ENCODE results near the gene CCDC172.

The CCDC172 gene

DNA sequence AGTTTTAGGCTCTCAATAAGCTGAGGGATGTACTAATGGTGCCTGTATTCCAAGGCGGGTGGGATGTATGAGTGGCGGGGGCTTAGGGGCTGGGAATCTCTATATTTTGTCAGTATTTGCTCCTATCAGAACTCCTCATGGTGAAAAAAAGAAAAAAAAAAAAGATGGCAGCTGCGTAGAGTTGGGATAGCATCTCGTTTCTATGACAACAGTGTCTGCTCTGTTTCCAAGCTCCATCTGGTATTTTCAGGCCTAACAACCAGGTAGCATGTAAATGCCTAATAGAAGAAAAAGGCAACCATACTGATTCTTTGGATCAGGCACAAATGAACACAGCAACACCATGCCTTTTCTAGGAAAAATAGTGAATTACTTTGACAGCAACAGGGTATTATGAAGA lies 11.7 kb upstream of the CCDC172 start:
- H2AK5ac ChIP-seq (ENCODE audit: low read length): no peak overlapping the region
- no peak overlapping the region for H2AFZ ChIP-seq (ENCODE audit: insufficient read depth, low read length, poor library complexity)
- H3K4me1 ChIP-seq (ENCODE audit: control insufficient read depth in 1 of 2, insufficient read depth in 2 of 2, low read length in 2 of 2): no peaks in the 10 kb centered on the region
- no peak overlapping the region for H2BK5ac ChIP-seq (ENCODE audit: low read depth, low read length, poor library complexity)
- H3K4me3 ChIP-seq (ENCODE audit: low read depth, low read length): no peak overlapping the region
- no peaks in the 10 kb centered on the region for H3K79me2 ChIP-seq (ENCODE audit: control insufficient read depth, insufficient read depth, low read length, poor library complexity)
- H4K12ac ChIP-seq (ENCODE audit: low read depth, low read length): no peak overlapping the region
- H4K8ac ChIP-seq (ENCODE audit: low read depth, low read length): no peak overlapping the region
- H3K36me3 ChIP-seq (ENCODE audit: control insufficient read depth in 1 of 2, insufficient read depth in 2 of 2, low read length in 2 of 2): no peaks in the 10 kb centered on the region
- no peak overlapping the region for H3K4ac ChIP-seq (ENCODE audit: low read depth, low read length)
- no peak overlapping the region for H3K9ac ChIP-seq (ENCODE audit: low read length)
- no CpG with 5 or more reads among the region's 4 CpGs for WGBS (ENCODE audit: extremely low coverage, insufficient coverage, insufficient read length)
- no peak overlapping the region for H2BK120ac ChIP-seq (ENCODE audit: insufficient read depth, low read length, poor library complexity)
- H3K14ac ChIP-seq (ENCODE audit: low read length): no peak overlapping the region
- no peak for DNase-seq
- no peak overlapping the region for H4K91ac ChIP-seq (ENCODE audit: low read depth, low read length)
- no peak overlapping the region for H3K4me2 ChIP-seq (ENCODE audit: low read length)
- no peak overlapping the region for H3K27ac ChIP-seq (ENCODE audit: low read depth, low read length)
- no peaks in the 10 kb centered on the region for H3K27me3 ChIP-seq (ENCODE audit: insufficient read depth, low read length)
- no peak overlapping the region for H3K18ac ChIP-seq (ENCODE audit: low read length)
- H3K79me1 ChIP-seq (ENCODE audit: low read length): no peaks in the 10 kb centered on the region
- no peak overlapping the region for H3K23ac ChIP-seq (ENCODE audit: low read length)
- H3K9me3 ChIP-seq (ENCODE audit: insufficient read depth, low read depth, low read length): no peaks in the 10 kb centered on the region
- no peak overlapping the region for H2BK12ac ChIP-seq (ENCODE audit: low read length)

DNA sequence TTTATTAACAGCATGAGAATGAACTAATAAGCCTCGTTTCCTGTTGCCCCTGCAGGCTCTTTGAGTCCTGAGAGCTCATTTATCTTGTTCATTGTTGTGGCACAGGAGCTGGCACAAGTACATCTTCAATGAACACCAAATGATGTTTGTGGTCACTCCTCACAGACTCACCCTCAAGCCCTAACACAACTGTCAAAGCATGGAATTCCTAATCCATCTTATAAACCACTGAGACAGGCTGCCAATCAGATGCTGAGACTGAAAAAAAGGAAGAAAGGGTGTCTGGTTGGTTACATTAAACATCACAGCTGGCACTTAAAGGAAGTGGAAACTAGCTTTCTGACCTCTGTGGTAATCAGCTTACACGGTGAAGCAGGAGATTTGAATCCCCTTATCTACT lies 7.7 kb upstream of the CCDC172 start:
- Histone ChIP-seq H3K4ac (ENCODE audit: low read depth, low read length) (no peak overlapping the region), H2BK120ac (ENCODE audit: insufficient read depth, low read length, poor library complexity) (no peak overlapping the region), H4K12ac (ENCODE audit: low read depth, low read length) (no peak overlapping the region), H3K9me3 (ENCODE audit: insufficient read depth, low read depth, low read length) (no peaks in the 10 kb centered on the region), H3K79me2 (ENCODE audit: control insufficient read depth, insufficient read depth, low read length, poor library complexity) (no peaks in the 10 kb centered on the region), H2BK12ac (ENCODE audit: low read length) (no peak overlapping the region), H3K4me3 (ENCODE audit: low read depth, low read length) (no peak overlapping the region), H3K9ac (ENCODE audit: low read length) (no peak overlapping the region), H3K23ac (ENCODE audit: low read length) (no peak overlapping the region), H3K36me3 (ENCODE audit: control insufficient read depth in 1 of 2, insufficient read depth in 2 of 2, low read length in 2 of 2) (no peaks in the 10 kb centered on the region), H3K18ac (ENCODE audit: low read length) (no peak overlapping the region), H3K27me3 (ENCODE audit: insufficient read depth, low read length) (no peaks in the 10 kb centered on the region), H3K4me2 (ENCODE audit: low read length) (no peak overlapping the region), H3K4me1 (ENCODE audit: control insufficient read depth in 1 of 2, insufficient read depth in 2 of 2, low read length in 2 of 2) (no peaks in the 10 kb centered on the region), H3K79me1 (ENCODE audit: low read length) (no peaks in the 10 kb centered on the region), H4K8ac (ENCODE audit: low read depth, low read length) (no peak overlapping the region), H2AFZ (ENCODE audit: insufficient read depth, low read length, poor library complexity) (no peak overlapping the region), H3K14ac (ENCODE audit: low read length) (no peak overlapping the region), H3K27ac (ENCODE audit: low read depth, low read length) (no peak overlapping the region), H2AK5ac (ENCODE audit: low read length) (no peak overlapping the region), H4K91ac (ENCODE audit: low read depth, low read length) (no peak overlapping the region), H2BK5ac (ENCODE audit: low read depth, low read length, poor library complexity) (no peak overlapping the region)
- no CpG with 5 or more reads among the region's 2 CpGs for WGBS (ENCODE audit: extremely low coverage, insufficient coverage, insufficient read length)
- DNase-seq: no peak

DNA sequence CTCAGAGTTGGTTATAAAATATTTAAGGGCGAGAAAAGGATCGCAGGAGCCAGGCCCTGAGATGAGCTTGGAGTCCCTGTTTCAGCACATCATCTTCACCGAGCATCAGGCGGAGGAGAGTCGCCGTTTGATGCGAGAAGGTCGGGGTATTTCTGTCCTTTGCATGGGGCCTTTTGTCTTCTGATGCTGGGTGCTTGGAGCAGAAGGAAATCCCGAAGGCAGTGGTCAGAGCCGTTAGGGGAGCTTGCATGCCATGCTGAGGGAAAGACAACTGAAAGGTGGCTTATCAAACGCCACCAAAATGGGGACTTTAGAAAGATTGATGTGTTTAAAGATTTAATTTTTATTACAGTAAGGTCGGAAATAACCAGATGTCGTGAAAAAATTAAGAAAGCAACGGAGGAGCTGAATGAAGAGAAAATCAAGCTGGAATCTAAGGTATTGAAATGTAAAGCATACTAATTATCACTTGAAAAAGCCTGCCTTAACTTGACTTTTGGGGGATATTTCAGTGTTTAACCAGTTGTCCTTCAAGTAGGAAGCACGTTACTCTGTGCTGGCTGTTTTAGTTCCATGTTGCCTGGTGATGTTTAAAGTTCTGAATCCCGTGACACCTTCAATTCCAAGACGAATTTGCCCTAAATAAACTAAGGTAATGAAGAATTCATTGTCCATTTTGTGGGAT lies 845 bp downstream of the CCDC172 start:
- H3K9me3 ChIP-seq (ENCODE audit: insufficient read depth, low read depth, low read length): no peaks in the 10 kb centered on the region
- H4K91ac ChIP-seq (ENCODE audit: low read depth, low read length): no peak overlapping the region
- H3K4me1 ChIP-seq (ENCODE audit: control insufficient read depth in 1 of 2, insufficient read depth in 2 of 2, low read length in 2 of 2): no peaks in the 10 kb centered on the region
- no peak overlapping the region for H3K4ac ChIP-seq (ENCODE audit: low read depth, low read length)
- no peak overlapping the region for H2AFZ ChIP-seq (ENCODE audit: insufficient read depth, low read length, poor library complexity)
- H3K79me2 ChIP-seq (ENCODE audit: control insufficient read depth, insufficient read depth, low read length, poor library complexity): no peaks in the 10 kb centered on the region
- H3K27ac ChIP-seq (ENCODE audit: low read depth, low read length): no peak overlapping the region
- H3K27me3 ChIP-seq (ENCODE audit: insufficient read depth, low read length): no peaks in the 10 kb centered on the region
- no peak overlapping the region for H3K4me3 ChIP-seq (ENCODE audit: low read depth, low read length)
- no peak overlapping the region for H2BK120ac ChIP-seq (ENCODE audit: insufficient read depth, low read length, poor library complexity)
- H3K4me2 ChIP-seq (ENCODE audit: low read length): no peak overlapping the region
- H3K36me3 ChIP-seq (ENCODE audit: control insufficient read depth in 1 of 2, insufficient read depth in 2 of 2, low read length in 2 of 2): no peaks in the 10 kb centered on the region
- no peak overlapping the region for H2AK5ac ChIP-seq (ENCODE audit: low read length)
- no peak overlapping the region for H3K14ac ChIP-seq (ENCODE audit: low read length)
- H4K12ac ChIP-seq (ENCODE audit: low read depth, low read length): no peak overlapping the region
- H2BK12ac ChIP-seq (ENCODE audit: low read length): no peak overlapping the region
- DNase-seq: no peak
- H3K23ac ChIP-seq (ENCODE audit: low read length): no peak overlapping the region
- H4K8ac ChIP-seq (ENCODE audit: low read depth, low read length): no peak overlapping the region
- no peaks in the 10 kb centered on the region for H3K79me1 ChIP-seq (ENCODE audit: low read length)
- no peak overlapping the region for H3K9ac ChIP-seq (ENCODE audit: low read length)
- no CpG with 5 or more reads among the region's 17 CpGs for WGBS (ENCODE audit: extremely low coverage, insufficient coverage, insufficient read length)
- no peak overlapping the region for H2BK5ac ChIP-seq (ENCODE audit: low read depth, low read length, poor library complexity)
- H3K18ac ChIP-seq (ENCODE audit: low read length): no peak overlapping the region

DNA sequence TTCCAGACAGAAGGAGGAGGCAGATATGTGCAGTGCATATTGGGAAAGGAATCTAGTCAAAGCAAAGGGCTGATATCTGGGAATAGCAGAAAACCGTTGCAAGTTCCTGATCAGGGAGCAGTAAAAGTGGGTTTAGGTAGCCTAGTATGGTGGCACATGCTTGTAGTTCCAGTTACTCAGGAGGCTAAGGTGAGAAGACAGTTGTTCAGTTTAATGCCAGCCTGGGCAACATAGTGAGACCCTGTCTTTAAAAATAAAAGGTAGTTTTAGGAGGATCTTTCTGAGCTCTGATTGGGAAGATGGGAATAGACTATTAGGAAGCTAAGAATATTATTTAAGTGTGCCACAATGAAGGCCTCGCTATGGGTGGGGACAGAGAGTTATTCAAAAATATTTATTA lies 1.7 kb downstream of the CCDC172 start:
- Histone ChIP-seq H2AFZ (ENCODE audit: insufficient read depth, low read length, poor library complexity) (no peak overlapping the region), H2AK5ac (ENCODE audit: low read length) (no peak overlapping the region), H2BK12ac (ENCODE audit: low read length) (no peak overlapping the region), H3K27me3 (ENCODE audit: insufficient read depth, low read length) (no peaks in the 10 kb centered on the region), H3K4me2 (ENCODE audit: low read length) (no peak overlapping the region), H3K9ac (ENCODE audit: low read length) (peak overlapping the region; percentile 13), H4K12ac (ENCODE audit: low read depth, low read length) (no peak overlapping the region), H2BK120ac (ENCODE audit: insufficient read depth, low read length, poor library complexity) (no peak overlapping the region), H3K36me3 (ENCODE audit: control insufficient read depth in 1 of 2, insufficient read depth in 2 of 2, low read length in 2 of 2) (no peaks in the 10 kb centered on the region), H4K8ac (ENCODE audit: low read depth, low read length) (no peak overlapping the region), H3K27ac (ENCODE audit: low read depth, low read length) (no peak overlapping the region), H3K9me3 (ENCODE audit: insufficient read depth, low read depth, low read length) (no peaks in the 10 kb centered on the region), H4K91ac (ENCODE audit: low read depth, low read length) (no peak overlapping the region), H3K79me2 (ENCODE audit: control insufficient read depth, insufficient read depth, low read length, poor library complexity) (no peaks in the 10 kb centered on the region), H2BK5ac (ENCODE audit: low read depth, low read length, poor library complexity) (no peak overlapping the region), H3K79me1 (ENCODE audit: low read length) (no peaks in the 10 kb centered on the region), H3K23ac (ENCODE audit: low read length) (no peak overlapping the region), H3K18ac (ENCODE audit: low read length) (no peak overlapping the region), H3K14ac (ENCODE audit: low read length) (no peak overlapping the region), H3K4ac (ENCODE audit: low read depth, low read length) (no peak overlapping the region), H3K4me1 (ENCODE audit: control insufficient read depth in 1 of 2, insufficient read depth in 2 of 2, low read length in 2 of 2) (no peaks in the 10 kb centered on the region), H3K4me3 (ENCODE audit: low read depth, low read length) (no peak overlapping the region)
- DNase-seq: no peak
- WGBS (ENCODE audit: extremely low coverage, insufficient coverage, insufficient read length): no CpG with 5 or more reads among the region's 2 CpGs
